A549 (cell line): ENCODE measurements around the gene TMEM156.

Experiments
- CTCF ChIP-seq: fragments of >200 bp; sonication (Bioruptor Twin); formaldehyde crosslinking; IDR thresholded peaks from 3 replicates; pipeline ENCODE4 v1.5.1; 2016
- ELK1 ChIP-seq: fragments of 150-350 bp; IDR thresholded peaks from 2 replicates; pipeline ENCODE4 v1.6.1; 2014; ENCODE audit warnings: low read depth, mild to moderate bottlenecking, low read length
- EP300 ChIP-seq, 2 experiments: fragments of >200 bp; sonication (Bioruptor Twin); formaldehyde crosslinking; IDR thresholded peaks; 2 replicates in 1 of 2; 3 replicates in 1 of 2; pipeline ENCODE4 v1.6.1; 2016 to 2017
- HEYL ChIP-seq: fragments of 250-450 bp; sonication (Bioruptor Pico); IDR thresholded peaks from 2 replicates; pipeline ENCODE4 v1.8.0; 2021; ENCODE audit warnings: mild to moderate bottlenecking, moderate library complexity
- HMGXB4 ChIP-seq: fragments of 250-450 bp; sonication (Bioruptor Pico); IDR thresholded peaks from 2 replicates; pipeline ENCODE4 v1.5.0; 2021; ENCODE audit warnings: mild to moderate bottlenecking, moderate library complexity, borderline replicate concordance
- MAX ChIP-seq: IDR thresholded peaks from 2 replicates; pipeline ENCODE4 v1.6.1; 2012
- MYC ChIP-seq: IDR thresholded peaks from 2 replicates; pipeline ENCODE4 v1.6.1; 2012; ENCODE audit warnings: mild to moderate bottlenecking, inconsistent platforms, low read length, improper control_type of control experiment, borderline replicate concordance
- POLR2A ChIP-seq: IDR thresholded peaks from 2 replicates; pipeline ENCODE4 v1.6.1; 2012; ENCODE audit warnings: mild to moderate bottlenecking, low read length

- TF ChIP-seq MAX (no peak), CTCF (no peak), EP300 (IDR thresholded peaks at IDR 0.05) (no peak), HEYL (CRISPR knock-in tag) (no peak), ELK1 (no peak), MYC (no peak), POLR2A (no peak), HMGXB4 (no peak)
Observed at GRCh38 chr4:39014028-39014427, 18.2 kb downstream of the TMEM156 start.
